Spinal cord (tissue), 10 donors: Measurements from ENCODE around the gene ADARB1. TPM values are rescaled to one million over a fixed set of nuclear protein-coding genes. Genes with fewer than 3 reads are reported as not detected.

Experiments
- DNase-seq, 6 donors: peaks; one replicate each; pipeline versions ENCODE4 v3.0.0 to v3.0.0-alpha.2; 2013 to 2015; ENCODE audit warnings: low spot score in 6 of 6, low read depth in 4 of 6
- H3K27ac ChIP-seq: one replicate; pipeline ENCODE4 v1.5.1; 2013; ENCODE audit warnings: low read depth, low read length, control low read depth
- H3K27me3 ChIP-seq: one replicate; pipeline ENCODE4 v1.6.1; 2013; ENCODE audit warnings: low read length; ENCODE audit not compliant: control insufficient read depth, insufficient read depth
- H3K36me3 ChIP-seq: one replicate; pipeline ENCODE4 v1.6.1; 2013; ENCODE audit warnings: low read length; ENCODE audit not compliant: control insufficient read depth, insufficient read depth
- H3K4me1 ChIP-seq: one replicate; pipeline ENCODE4 v1.6.1; 2013; ENCODE audit warnings: low read length; ENCODE audit not compliant: control insufficient read depth, insufficient read depth
- H3K4me3 ChIP-seq: one replicate; pipeline ENCODE4 v1.5.1; 2013; ENCODE audit warnings: low read depth, low read length, control low read depth
- H3K9me3 ChIP-seq: one replicate; pipeline ENCODE4 v1.6.1; 2013; ENCODE audit warnings: low read length; ENCODE audit not compliant: control insufficient read depth, insufficient read depth
- WGBS: methylation state at CpG from one replicate; pipeline ENCODE4 v1.1.5; 2013; ENCODE audit warnings: missing lambda C conversion rate; ENCODE audit not compliant: insufficient coverage; 5-methylcytosine and 5-hydroxymethylcytosine counted together
- polyA plus RNA-seq, 2 donors: library from polyadenylated mRNA; unstranded; fragments of 120-200 nt; gene quantifications; one replicate each; pipeline ENCODE4 v1.2.1, GENCODE V29; 2013; ENCODE audit not compliant: insufficient read length in 2 of 2
- total RNA-seq, 2 donors: library from RNA; depleted of rRNA in 1 of 2; stranded (reverse); fragments of 120-200 nt in 1 of 2; fragments of >200 nt in 1 of 2; gene quantifications; one replicate each; pipeline versions ENCODE4 v1.2.3 to v1.2.4, GENCODE V29; 2013 to 2014
- donor health status: healthy.

The ADARB1 gene
- total and polyA plus RNA-seq, 4 donors = 18.2 to 39.4 (median 28.8) TPM

- Histone ChIP-seq H3K4me3 (no peak overlapping the region), H3K27me3 (no peaks in the 10 kb centered on the region), H3K36me3 (peaks cover 68% of the 10 kb centered on the region), H3K9me3 (no peaks in the 10 kb centered on the region), H3K27ac (no peak overlapping the region), H3K4me1 (no peaks in the 10 kb centered on the region)
- 94% methylated on average over 40 of the region's 41 CpGs for WGBS
- no peak for DNase-seq
These were observed 192.4 kb downstream of the ADARB1 start for GRCh38 chr21:45266518-45267389.

- H3K36me3 ChIP-seq = peaks cover 65% of the 10 kb centered on the region
- no peak for DNase-seq
- H3K27me3 ChIP-seq = no peaks in the 10 kb centered on the region
- no peak overlapping the region for H3K4me3 ChIP-seq
- no peaks in the 10 kb centered on the region for H3K9me3 ChIP-seq
- WGBS = 95% methylated on average over 16 of the region's 16 CpGs
- H3K27ac ChIP-seq = no peak overlapping the region
- no peaks in the 10 kb centered on the region for H3K4me1 ChIP-seq
These were observed 193.0 kb downstream of the ADARB1 start for GRCh38 chr21:45267390-45267760.

- H3K4me1 ChIP-seq = no peaks in the 10 kb centered on the region
- no peak overlapping the region for H3K27ac ChIP-seq
- DNase-seq = no peak
- H3K27me3 ChIP-seq = no peaks in the 10 kb centered on the region
- WGBS = 92% methylated on average over 10 of the region's 13 CpGs
- H3K9me3 ChIP-seq = no peaks in the 10 kb centered on the region
- H3K36me3 ChIP-seq = peaks cover 52% of the 10 kb centered on the region
- no peak overlapping the region for H3K4me3 ChIP-seq
These were observed 195.5 kb downstream of the ADARB1 start for GRCh38 chr21:45269861-45270260.

- H3K36me3 ChIP-seq = peaks cover 47% of the 10 kb centered on the region
- no peak overlapping the region for H3K27ac ChIP-seq
- no peak overlapping the region for H3K4me3 ChIP-seq
- no peaks in the 10 kb centered on the region for H3K27me3 ChIP-seq
- DNase-seq = no peak
- H3K9me3 ChIP-seq = no peaks in the 10 kb centered on the region
- H3K4me1 ChIP-seq = no peaks in the 10 kb centered on the region
- WGBS = 97% methylated on average over 11 of the region's 13 CpGs
These were observed 196.0 kb downstream of the ADARB1 start for GRCh38 chr21:45270306-45270821.

Other genes starting within 250 kb of the ADARB1 start
- 100 to 1,000 TPM; 163 to 235 TPM for gene PTTG1IP, start 200.9 kb upstream of the ADARB1 start, total RNA-seq
- gene PTTG1IP, start 200.9 kb upstream of the ADARB1 start, polyA plus RNA-seq = 100 to 1,000 TPM; 219 to 226 TPM
- gene ITGB2, start 153.7 kb upstream of the ADARB1 start, total RNA-seq = 10 to 100 TPM; 19.2 to 36.7 TPM
- gene ITGB2, start 153.7 kb upstream of the ADARB1 start, polyA plus RNA-seq = 10 to 100 TPM; 20.9 to 34.6 TPM
- gene SLX9, start 134.6 kb upstream of the ADARB1 start, total RNA-seq = 10 to 100 TPM in 1 of 2 donors, 1 to 10 TPM in 1; 7.0 to 14.9 TPM
- gene SLX9, start 134.6 kb upstream of the ADARB1 start, polyA plus RNA-seq = 10 to 100 TPM; 22.6 to 25.7 TPM
- gene POFUT2, start 213.3 kb downstream of the ADARB1 start, total RNA-seq = 10 to 100 TPM; 19.8 to 31.5 TPM
- 10 to 100 TPM; 35.5 to 36.0 TPM for gene POFUT2, start 213.3 kb downstream of the ADARB1 start, polyA plus RNA-seq